ENCODE results near the gene NUP160.
"Not testable (repeated sequence)": the region's sequence is repeated elsewhere in the genome, so short reads cannot be mapped to it uniquely, and the experiment has no call there.

The NUP160 gene

DNA sequence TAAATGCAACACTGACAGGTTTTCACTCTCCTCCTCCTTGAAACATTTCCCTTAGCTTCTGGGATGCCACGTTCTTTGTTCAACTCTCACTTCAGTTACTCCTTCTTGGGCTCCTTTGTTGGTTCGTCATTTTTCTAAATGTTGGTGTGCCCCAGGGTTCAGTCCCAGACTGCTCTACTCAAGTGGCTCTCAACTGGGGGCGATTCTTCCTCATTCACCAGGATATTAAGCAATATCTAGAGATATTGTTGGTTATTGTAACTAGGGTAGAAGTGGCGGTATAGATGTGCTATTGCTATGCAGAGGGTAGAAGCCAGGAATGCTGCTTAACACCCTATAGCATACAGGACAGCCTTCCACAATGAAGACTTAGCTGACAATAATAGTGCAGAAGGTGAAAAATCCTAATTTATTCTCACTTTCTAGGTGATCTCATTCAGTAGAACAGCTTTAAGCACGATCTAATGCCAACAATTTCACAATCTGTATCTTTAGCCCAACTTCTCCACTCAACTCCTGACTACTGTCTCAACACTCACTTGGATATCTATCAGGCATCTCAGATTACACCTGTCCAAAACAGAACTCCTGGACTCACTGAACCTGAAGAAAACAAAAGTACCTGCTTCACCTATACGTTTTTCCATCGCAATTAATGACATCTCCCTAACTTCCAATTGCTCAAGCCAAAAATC, 4.6 kb downstream of the NUP160 start:
- Mint-ChIP-seq H3K27me3 (ENCODE audit: low read depth) (no peaks in the 10 kb centered on the region), H3K27ac (no peak overlapping the region), H3K9me3 (no peaks in the 10 kb centered on the region), H3K36me3 (ENCODE audit: low read depth) (peaks cover 31% of the 10 kb centered on the region), H3K4me1 (peaks cover 23% of the 10 kb centered on the region), H3K4me3 (no peak overlapping the region)
- TF ChIP-seq, protein P1, sequence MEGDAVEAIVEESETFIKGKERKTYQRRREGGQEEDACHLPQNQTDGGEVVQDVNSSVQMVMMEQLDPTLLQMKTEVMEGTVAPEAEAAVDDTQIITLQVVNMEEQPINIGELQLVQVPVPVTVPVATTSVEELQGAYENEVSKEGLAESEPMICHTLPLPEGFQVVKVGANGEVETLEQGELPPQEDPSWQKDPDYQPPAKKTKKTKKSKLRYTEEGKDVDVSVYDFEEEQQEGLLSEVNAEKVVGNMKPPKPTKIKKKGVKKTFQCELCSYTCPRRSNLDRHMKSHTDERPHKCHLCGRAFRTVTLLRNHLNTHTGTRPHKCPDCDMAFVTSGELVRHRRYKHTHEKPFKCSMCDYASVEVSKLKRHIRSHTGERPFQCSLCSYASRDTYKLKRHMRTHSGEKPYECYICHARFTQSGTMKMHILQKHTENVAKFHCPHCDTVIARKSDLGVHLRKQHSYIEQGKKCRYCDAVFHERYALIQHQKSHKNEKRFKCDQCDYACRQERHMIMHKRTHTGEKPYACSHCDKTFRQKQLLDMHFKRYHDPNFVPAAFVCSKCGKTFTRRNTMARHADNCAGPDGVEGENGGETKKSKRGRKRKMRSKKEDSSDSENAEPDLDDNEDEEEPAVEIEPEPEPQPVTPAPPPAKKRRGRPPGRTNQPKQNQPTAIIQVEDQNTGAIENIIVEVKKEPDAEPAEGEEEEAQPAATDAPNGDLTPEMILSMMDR (IDR thresholded peaks at IDR 0.05; ENCODE audit: unreplicated experiment in 3 of 3), result no peak

DNA sequence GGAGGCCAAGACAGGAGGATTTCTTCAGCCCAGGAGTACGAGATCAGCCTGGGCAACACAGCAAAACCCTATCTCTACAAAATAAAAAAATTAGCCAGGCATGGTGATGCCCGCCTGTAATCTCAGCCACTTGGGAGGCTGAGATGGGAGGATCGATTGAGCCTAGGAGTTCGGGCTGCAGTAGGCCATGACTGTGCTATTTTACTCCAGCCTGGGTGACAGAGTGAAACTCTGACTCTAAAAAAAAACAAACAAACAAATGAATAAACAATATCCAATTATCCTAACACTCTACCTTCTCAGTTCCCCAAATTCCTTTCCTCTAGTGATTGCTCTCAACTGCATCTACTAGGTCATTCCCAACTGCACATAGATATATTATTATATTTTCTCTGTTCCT, 5.4 kb downstream of the NUP160 start:
- Mint-ChIP-seq H3K4me3 (no peak overlapping the region), H3K36me3 (ENCODE audit: low read depth) (peaks cover 37% of the 10 kb centered on the region), H3K27me3 (ENCODE audit: low read depth) (no peaks in the 10 kb centered on the region), H3K9me3 (no peaks in the 10 kb centered on the region), H3K4me1 (peaks cover 19% of the 10 kb centered on the region), H3K27ac (no peak overlapping the region)
- TF ChIP-seq, protein P1 (IDR thresholded peaks at IDR 0.05; ENCODE audit: unreplicated experiment in 3 of 3), result no peak

DNA sequence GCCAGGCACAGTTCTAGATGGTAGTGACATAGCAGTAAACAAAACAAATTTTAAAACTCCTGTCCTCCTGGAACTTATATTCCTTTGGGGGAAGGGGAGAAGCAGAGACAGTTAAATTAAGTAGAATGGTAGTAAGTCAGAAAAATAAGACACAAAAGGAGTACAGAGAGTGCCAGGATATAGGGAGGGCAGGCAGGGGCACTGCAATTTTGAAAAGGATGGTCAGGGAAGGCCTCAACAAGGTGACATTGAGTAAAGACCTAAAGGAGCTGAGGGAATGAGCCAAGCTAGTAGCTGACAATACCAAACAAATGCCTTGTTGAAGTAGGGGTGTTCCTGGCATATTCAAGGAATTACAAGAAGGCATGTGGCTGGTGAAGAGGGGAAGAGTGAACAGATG, 10.2 kb downstream of the NUP160 start:
- Mint-ChIP-seq H3K36me3 (ENCODE audit: low read depth) (peaks cover 59% of the 10 kb centered on the region), H3K27me3 (ENCODE audit: low read depth) (no peaks in the 10 kb centered on the region), H3K27ac (no peak overlapping the region), H3K4me1 (no peaks in the 10 kb centered on the region), H3K4me3 (no peak overlapping the region), H3K9me3 (no peaks in the 10 kb centered on the region)
- TF ChIP-seq, protein P1 (IDR thresholded peaks at IDR 0.05; ENCODE audit: unreplicated experiment in 3 of 3), result no peak

DNA sequence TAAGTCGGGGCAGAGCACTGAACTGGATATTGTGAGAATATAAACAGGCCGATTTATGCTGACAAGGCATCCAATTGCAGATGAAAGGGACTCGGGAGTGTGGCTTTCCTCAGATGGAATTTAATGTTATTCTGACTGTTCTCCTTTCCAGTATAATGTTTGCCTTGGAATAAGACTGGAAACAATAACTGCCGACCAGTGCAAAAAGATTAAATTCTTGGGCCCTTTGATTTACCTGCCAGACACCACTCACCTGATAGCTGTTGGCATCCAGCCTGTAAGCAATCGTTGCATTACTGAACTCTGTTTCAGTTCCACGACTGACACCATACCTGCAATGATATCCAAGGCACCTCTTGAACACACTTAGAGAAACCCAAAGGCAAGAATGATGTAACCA, 10.9 kb downstream of the NUP160 start:
- H3K27ac Mint-ChIP-seq, result no peak overlapping the region
- TF ChIP-seq, protein P1 (IDR thresholded peaks at IDR 0.05; ENCODE audit: unreplicated experiment in 3 of 3), result no peak
- H3K4me3 Mint-ChIP-seq, result no peak overlapping the region
- H3K27me3 Mint-ChIP-seq (ENCODE audit: low read depth), result no peaks in the 10 kb centered on the region
- peaks cover 65% of the 10 kb centered on the region for H3K36me3 Mint-ChIP-seq (ENCODE audit: low read depth)
- H3K9me3 Mint-ChIP-seq, result no peaks in the 10 kb centered on the region
- H3K4me1 Mint-ChIP-seq, result no peaks in the 10 kb centered on the region

DNA sequence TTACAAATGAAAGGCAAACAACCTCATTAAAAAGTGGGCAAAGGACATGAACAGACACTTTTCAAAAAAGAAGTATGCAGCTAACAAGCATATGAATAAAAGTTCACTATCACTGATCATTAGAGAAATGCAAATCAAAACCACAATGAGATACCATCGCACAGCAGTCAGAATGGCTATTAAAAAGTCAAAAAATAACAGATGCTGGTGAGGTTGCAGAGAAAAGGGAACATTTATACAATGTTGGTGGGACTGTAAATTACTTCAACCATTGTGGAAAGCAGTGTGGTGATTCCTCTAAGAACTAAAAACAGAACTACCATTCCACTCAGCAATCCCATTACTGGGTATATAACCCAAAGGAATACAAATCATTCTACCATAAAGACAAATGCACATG, 18.1 kb downstream of the NUP160 start:
- not testable (repeated sequence) for H3K27ac Mint-ChIP-seq; H3K4me1 Mint-ChIP-seq; H3K4me3 Mint-ChIP-seq; H3K27me3 Mint-ChIP-seq (ENCODE audit: low read depth); H3K9me3 Mint-ChIP-seq
- peaks cover 81% of the 10 kb centered on the region for H3K36me3 Mint-ChIP-seq (ENCODE audit: low read depth)

DNA sequence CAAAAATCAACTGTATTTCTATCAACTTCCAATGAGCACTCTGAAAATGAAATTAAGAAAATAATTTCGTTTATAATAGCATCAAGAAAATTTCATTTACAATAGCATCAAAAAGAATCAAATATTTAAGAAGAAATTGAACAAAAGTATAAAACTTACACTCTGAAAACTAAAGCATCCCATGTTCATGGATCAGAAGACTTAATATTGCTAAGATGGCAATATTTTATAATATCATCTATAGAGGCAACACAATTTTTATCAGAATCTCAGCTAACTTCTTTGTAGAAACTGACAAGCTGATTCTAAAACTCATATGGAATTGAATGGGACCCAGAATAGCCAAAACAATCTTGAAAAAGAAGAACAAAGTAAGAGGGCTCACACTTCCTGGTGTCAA, 19.9 kb downstream of the NUP160 start:
- Mint-ChIP-seq H3K4me1 (no peaks in the 10 kb centered on the region), H3K4me3 (no peak overlapping the region)
- TF ChIP-seq, protein P1 (IDR thresholded peaks at IDR 0.05; ENCODE audit: unreplicated experiment in 3 of 3), result no peak

DNA sequence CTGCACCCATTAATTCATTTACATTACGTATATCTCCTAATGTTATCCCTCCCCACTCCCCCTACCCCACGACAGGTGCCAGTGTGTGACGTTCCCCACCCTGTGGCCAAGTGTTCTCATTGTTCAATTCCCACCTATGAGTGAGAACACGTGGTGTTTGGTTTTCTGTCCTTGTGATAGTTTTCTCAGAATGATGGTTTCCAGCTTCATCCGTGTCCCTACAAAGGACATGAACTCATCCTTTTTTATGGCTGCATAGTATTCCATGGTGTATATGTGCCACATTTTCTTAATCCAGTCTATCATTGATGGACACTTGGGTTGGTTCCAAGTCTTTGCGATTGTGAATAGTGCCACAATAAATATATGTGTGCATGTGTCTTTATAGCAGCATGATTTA, 25.5 kb downstream of the NUP160 start:
- peaks cover 69% of the 10 kb centered on the region for H3K36me3 Mint-ChIP-seq (ENCODE audit: low read depth)
- H3K27ac Mint-ChIP-seq, H3K4me3 Mint-ChIP-seq: not testable (repeated sequence)

More for the DNA sequence above, 19.9 kb downstream of the NUP160 start:
- Mint-ChIP-seq H3K36me3 (ENCODE audit: low read depth) (peaks cover 75% of the 10 kb centered on the region), H3K27me3 (ENCODE audit: low read depth) (no peaks in the 10 kb centered on the region), H3K9me3 (peaks cover 8% of the 10 kb centered on the region), H3K27ac (no peak overlapping the region)

More for the DNA sequence above, 25.5 kb downstream of the NUP160 start:
- not testable (repeated sequence) for H3K9me3 Mint-ChIP-seq; H3K27me3 Mint-ChIP-seq (ENCODE audit: low read depth); H3K4me1 Mint-ChIP-seq
